Measurements from ENCODE around the gene ZNF57. TPM values are rescaled to one million over a fixed set of nuclear protein-coding genes. Genes with fewer than 3 reads are reported as not detected.

Gene ZNF57
- total and polyA plus RNA-seq, 2 of the 13 experiments (the other 11 are each of a cell fraction or from before 2014, with no cell fraction given) = 6.6 to 17.5 TPM

DNA sequence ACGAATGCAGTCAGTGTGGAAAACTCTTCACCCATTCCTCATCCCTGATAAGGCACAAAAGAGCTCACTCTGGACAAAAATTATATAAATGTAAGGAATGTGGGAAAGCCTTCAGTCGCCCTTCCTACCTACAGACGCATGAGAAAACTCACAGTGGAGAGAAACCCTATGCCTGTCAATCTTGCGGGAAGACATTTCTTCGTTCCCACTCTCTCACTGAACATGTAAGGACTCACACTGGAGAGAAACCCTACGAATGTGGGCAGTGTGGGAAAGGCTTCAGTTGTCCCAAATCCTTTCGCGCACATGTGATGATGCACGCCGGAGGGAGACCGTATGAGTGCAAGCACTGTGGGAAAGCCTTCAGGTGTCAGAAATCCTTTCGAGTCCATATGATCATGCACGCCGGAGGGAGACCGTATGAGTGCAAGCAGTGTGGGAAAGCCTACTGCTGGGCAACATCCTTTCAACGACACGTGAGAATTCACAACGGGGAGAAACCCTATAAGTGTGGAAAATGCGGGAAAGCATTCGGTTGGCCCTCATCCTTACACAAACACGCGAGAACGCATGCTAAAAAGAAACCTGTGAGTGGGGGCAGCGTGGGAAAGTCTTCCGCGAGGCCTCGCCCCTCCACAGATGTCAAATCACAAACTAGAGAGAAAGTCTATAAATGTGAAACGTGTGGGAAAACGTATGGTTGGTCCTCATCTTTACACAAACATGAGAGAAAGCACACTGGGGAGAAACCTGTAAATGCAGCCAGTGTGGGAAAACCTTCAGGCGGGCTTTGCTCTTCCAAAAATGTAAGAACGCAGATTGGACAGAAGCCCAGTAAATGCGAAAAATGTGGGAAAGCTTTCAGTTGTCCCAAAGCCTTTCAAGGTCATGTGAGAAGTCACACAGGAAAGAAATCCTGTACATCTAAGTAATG lies 23.1 kb upstream of the ZNF57 start (continued):
- TF ChIP-seq, protein P1, sequence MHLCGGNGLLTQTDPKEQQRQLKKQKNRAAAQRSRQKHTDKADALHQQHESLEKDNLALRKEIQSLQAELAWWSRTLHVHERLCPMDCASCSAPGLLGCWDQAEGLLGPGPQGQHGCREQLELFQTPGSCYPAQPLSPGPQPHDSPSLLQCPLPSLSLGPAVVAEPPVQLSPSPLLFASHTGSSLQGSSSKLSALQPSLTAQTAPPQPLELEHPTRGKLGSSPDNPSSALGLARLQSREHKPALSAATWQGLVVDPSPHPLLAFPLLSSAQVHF (CRISPR knock-in tag; IDR thresholded peaks at IDR 0.05) = no peak
- TF ChIP-seq ZNF143 (CRISPR knock-in tag; IDR thresholded peaks at IDR 0.05) (no peak), ZNF562 (CRISPR knock-in tag; IDR thresholded peaks at IDR 0.05; ENCODE audit: borderline replicate concordance) (no peak), KDM2A (CRISPR knock-in tag; IDR thresholded peaks at IDR 0.05; ENCODE audit: borderline replicate concordance, low read depth) (no peak), ZC3H13 (CRISPR knock-in tag; IDR thresholded peaks at IDR 0.05) (no peak), ZNF780A (CRISPR knock-in tag; IDR thresholded peaks at IDR 0.05) (no peak)
- TF ChIP-seq, protein P2, sequence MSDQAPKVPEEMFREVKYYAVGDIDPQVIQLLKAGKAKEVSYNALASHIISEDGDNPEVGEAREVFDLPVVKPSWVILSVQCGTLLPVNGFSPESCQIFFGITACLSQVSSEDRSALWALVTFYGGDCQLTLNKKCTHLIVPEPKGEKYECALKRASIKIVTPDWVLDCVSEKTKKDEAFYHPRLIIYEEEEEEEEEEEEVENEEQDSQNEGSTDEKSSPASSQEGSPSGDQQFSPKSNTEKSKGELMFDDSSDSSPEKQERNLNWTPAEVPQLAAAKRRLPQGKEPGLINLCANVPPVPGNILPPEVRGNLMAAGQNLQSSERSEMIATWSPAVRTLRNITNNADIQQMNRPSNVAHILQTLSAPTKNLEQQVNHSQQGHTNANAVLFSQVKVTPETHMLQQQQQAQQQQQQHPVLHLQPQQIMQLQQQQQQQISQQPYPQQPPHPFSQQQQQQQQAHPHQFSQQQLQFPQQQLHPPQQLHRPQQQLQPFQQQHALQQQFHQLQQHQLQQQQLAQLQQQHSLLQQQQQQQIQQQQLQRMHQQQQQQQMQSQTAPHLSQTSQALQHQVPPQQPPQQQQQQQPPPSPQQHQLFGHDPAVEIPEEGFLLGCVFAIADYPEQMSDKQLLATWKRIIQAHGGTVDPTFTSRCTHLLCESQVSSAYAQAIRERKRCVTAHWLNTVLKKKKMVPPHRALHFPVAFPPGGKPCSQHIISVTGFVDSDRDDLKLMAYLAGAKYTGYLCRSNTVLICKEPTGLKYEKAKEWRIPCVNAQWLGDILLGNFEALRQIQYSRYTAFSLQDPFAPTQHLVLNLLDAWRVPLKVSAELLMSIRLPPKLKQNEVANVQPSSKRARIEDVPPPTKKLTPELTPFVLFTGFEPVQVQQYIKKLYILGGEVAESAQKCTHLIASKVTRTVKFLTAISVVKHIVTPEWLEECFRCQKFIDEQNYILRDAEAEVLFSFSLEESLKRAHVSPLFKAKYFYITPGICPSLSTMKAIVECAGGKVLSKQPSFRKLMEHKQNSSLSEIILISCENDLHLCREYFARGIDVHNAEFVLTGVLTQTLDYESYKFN (CRISPR knock-in tag; conservative IDR thresholded peaks at IDR 0.05) = no peak
